ENCODE data around the gene ADCYAP1R1. TPM values are rescaled to one million over a fixed set of nuclear protein-coding genes. Genes with fewer than 3 reads are reported as not detected.

The ADCYAP1R1 gene
- polyA plus RNA-seq, 3 donors = not detected

- DNase-seq = no peak
- Histone ChIP-seq H3K9ac (ENCODE audit: insufficient read depth, low read length, poor library complexity, severe bottlenecking) (no peak overlapping the region), H3K4me1 (ENCODE audit: control insufficient read depth in 1 of 2, insufficient read depth in 2 of 2, low read length in 2 of 2) (no peaks in the 10 kb centered on the region), H3K9me3 (replicated peaks in 1 of 2; ENCODE audit: control insufficient read depth in 1 of 2, insufficient read depth in 1 of 2, low read length in 2 of 2) (no peaks in the 10 kb centered on the region), H2AFZ (ENCODE audit: insufficient read depth, low read depth, low read length, poor library complexity, severe bottlenecking) (no peak overlapping the region), H3K27me3 (ENCODE audit: control insufficient read depth in 2 of 2, insufficient read depth in 2 of 2, low read length in 2 of 2) (no peaks in the 10 kb centered on the region), H3K79me2 (ENCODE audit: insufficient read depth, low read length) (no peaks in the 10 kb centered on the region), H3K36me3 (replicated peaks in 1 of 2; ENCODE audit: control insufficient read depth in 1 of 2, insufficient read depth in 2 of 2, low read length in 2 of 2) (no peaks in the 10 kb centered on the region), H3K4me2 (replicated peaks; ENCODE audit: extremely low read depth, low read length, poor library complexity, severe bottlenecking) (no peak overlapping the region), H3K4me3 (replicated peaks in 1 of 3; ENCODE audit: low read depth in 2 of 3, low read length in 3 of 3) (no peak overlapping the region), H3K27ac (ENCODE audit: low read depth in 1 of 2, low read length in 2 of 2) (no peak overlapping the region), H4K20me1 (ENCODE audit: insufficient read depth, low read length) (no peaks in the 10 kb centered on the region)
- H3K27ac Mint-ChIP-seq = peak overlapping the region in 1 of 7 donors; percentile 80
- H3K4me3 Mint-ChIP-seq = no peak overlapping the region
- intact Hi-C loops (cut with micrococcal nuclease) = no loop called here
- peaks cover 7 to 10% (median 8%) of the 10 kb centered on the region in 3 donors for H3K27me3 Mint-ChIP-seq (ENCODE audit: low read depth in 3 of 3)
- no peaks in the 10 kb centered on the region for H3K4me1 Mint-ChIP-seq
- no peaks in the 10 kb centered on the region for H3K36me3 Mint-ChIP-seq
- WGBS (ENCODE audit: insufficient coverage) = 64% methylated on average over 1 of the region's 9 CpGs
- peaks cover 0 to 2% (median 0%) of the 10 kb centered on the region in 7 donors for H3K9me3 Mint-ChIP-seq
- TF ChIP-seq CTCF (IDR thresholded peaks at IDR 0.05) = no peak
Observed at GRCh38 chr7:31102973-31103850, 51.1 kb downstream of the ADCYAP1R1 start.

GRCh38 chr7:31104361-31105255, 52.5 kb downstream of the ADCYAP1R1 start:
- DNase-seq = no peak
- H3K27ac Mint-ChIP-seq = no peak overlapping the region
- Histone ChIP-seq H3K27me3 (ENCODE audit: control insufficient read depth in 2 of 2, insufficient read depth in 2 of 2, low read length in 2 of 2) (no peaks in the 10 kb centered on the region), H3K4me2 (replicated peaks; ENCODE audit: extremely low read depth, low read length, poor library complexity, severe bottlenecking) (no peak overlapping the region), H3K9me3 (replicated peaks in 1 of 2; ENCODE audit: control insufficient read depth in 1 of 2, insufficient read depth in 1 of 2, low read length in 2 of 2) (no peaks in the 10 kb centered on the region), H4K20me1 (ENCODE audit: insufficient read depth, low read length) (no peaks in the 10 kb centered on the region), H3K27ac (ENCODE audit: low read depth in 1 of 2, low read length in 2 of 2) (no peak overlapping the region), H2AFZ (ENCODE audit: insufficient read depth, low read depth, low read length, poor library complexity, severe bottlenecking) (no peak overlapping the region), H3K4me3 (replicated peaks in 1 of 3; ENCODE audit: low read depth in 2 of 3, low read length in 3 of 3) (no peak overlapping the region), H3K9ac (ENCODE audit: insufficient read depth, low read length, poor library complexity, severe bottlenecking) (no peak overlapping the region), H3K36me3 (replicated peaks in 1 of 2; ENCODE audit: control insufficient read depth in 1 of 2, insufficient read depth in 2 of 2, low read length in 2 of 2) (no peaks in the 10 kb centered on the region), H3K79me2 (ENCODE audit: insufficient read depth, low read length) (no peaks in the 10 kb centered on the region), H3K4me1 (ENCODE audit: control insufficient read depth in 1 of 2, insufficient read depth in 2 of 2, low read length in 2 of 2) (no peaks in the 10 kb centered on the region)
- no peak overlapping the region for H3K4me3 Mint-ChIP-seq
- peaks cover 0 to 2% (median 0%) of the 10 kb centered on the region in 7 donors for H3K9me3 Mint-ChIP-seq
- WGBS (ENCODE audit: insufficient coverage) = 98% methylated on average over 5 of the region's 8 CpGs
- H3K4me1 Mint-ChIP-seq = no peaks in the 10 kb centered on the region
- intact Hi-C loops (cut with micrococcal nuclease) = no loop called here
- TF ChIP-seq CTCF (IDR thresholded peaks at IDR 0.05) = no peak
- H3K36me3 Mint-ChIP-seq = no peaks in the 10 kb centered on the region
- peaks cover 6 to 10% (median 9%) of the 10 kb centered on the region in 3 donors for H3K27me3 Mint-ChIP-seq (ENCODE audit: low read depth in 3 of 3)
